Right lobe of liver (tissue), 6 donors: Measurements from ENCODE around the gene PTPRN2. TPM values are rescaled to one million over a fixed set of nuclear protein-coding genes. Genes with fewer than 3 reads are reported as not detected.
"Not testable (repeated sequence)": the region's sequence is repeated elsewhere in the genome, so short reads cannot be mapped to it uniquely, and the experiment has no call there.

ENCODE experiments used
- ATAC-seq, 4 donors: fragments of 200-7000 bp; cut with Tn5 transposase; one replicate each; pipeline ENCODE4 v1.9.1; 2020; ENCODE audit warnings: mild to moderate bottlenecking in 4 of 4, moderate library complexity in 4 of 4
- DNase-seq, 3 donors: peaks; one replicate each; pipeline ENCODE4 v3.0.0-alpha.2; 2020
- H3K27ac ChIP-seq, 3 donors: fragments of 200-600 bp; one replicate each; pipeline ENCODE4 v1.8.0; 2022
- H3K27me3 ChIP-seq, 2 donors: fragments of 200-600 bp; one replicate each; pipeline ENCODE4 v1.8.0; 2022
- H3K36me3 ChIP-seq, 4 donors: fragments of 200-600 bp; sonication (generic) in 1 of 4; one replicate each; pipeline versions ENCODE4 v1.5.1 to v1.8.0; 2017 to 2022; ENCODE audit warnings: control low read depth in 1 of 4
- H3K4me1 ChIP-seq, 4 donors: fragments of 200-600 bp; sonication (generic) in 1 of 4; one replicate each; pipeline versions ENCODE4 v1.5.1 to v1.8.0; 2017 to 2022; ENCODE audit warnings: control low read depth in 1 of 4
- H3K4me3 ChIP-seq, 3 donors: fragments of 200-600 bp; one replicate each; pipeline ENCODE4 v1.8.0; 2022
- H3K9me3 ChIP-seq, 4 donors: fragments of 200-600 bp; sonication (generic) in 1 of 4; one replicate each; pipeline versions ENCODE4 v1.5.1 to v1.8.0; 2017 to 2022; ENCODE audit warnings: control low read depth in 1 of 4
- POLR2A ChIP-seq: fragments of 450-650 bp; IDR thresholded peaks from one replicate; pipeline ENCODE4 v1.6.1; 2017; ENCODE audit warnings: antibody characterized with exemption, mild to moderate bottlenecking
- WGBS: methylation state at CpG from one replicate; pipeline ENCODE4 v1.1.6; 2018; ENCODE audit warnings: low coverage, low lambda C conversion rate; ENCODE audit not compliant: insufficient coverage; ENCODE audit errors: missing lambda C conversion rate; 5-methylcytosine and 5-hydroxymethylcytosine counted together
- intact Hi-C, 2 donors: fragments of 100-400 bp; cut with DNase I; formaldehyde crosslinking; loops; one replicate each; pipeline versions ENCODE4 v1.11.2 to v1.14.1; 2022
- total RNA-seq, 6 experiments: library from RNA; depleted of rRNA in 2 of 6; stranded (reverse); fragments of >200 nt in 2 of 6; fragmentation: NEBNext Ultra II Directional in 3 of 6; extraction: Animal tissue kit (Norgen Biotek cat#: 25700) in 3 of 6; gene quantifications; one replicate each; pipeline versions ENCODE4 v1.1.0 to v1.2.4, GENCODE V29; 2016 to 2023
- TF ChIP-seq, protein P1 (sequence below), 4 donors: fragments of 200-600 bp in 3 of 4; fragments of 450-650 bp in 1 of 4; IDR thresholded peaks; one replicate each; pipeline versions ENCODE4 v1.5.1 to v1.8.0; 2016 to 2022; ENCODE audit warnings: antibody characterized with exemption in 4 of 4, mild to moderate bottlenecking in 2 of 4
- donor health status: DM: no; HTN: yes; CAD: no.
- donor health status: DM: no; HTN: no; CAD: no.
- donor health status: DM: no; HTN: no; CAD: no.
- donor health status: DM: no; HTN: yes; CAD: no.
- donor health status: DM: no; HTN: yes; CAD: no.

PTPRN2 gene
- total RNA-seq, 6 experiments from 2014 or later = 0.15 to 0.87 (median 0.67) TPM

DNA sequence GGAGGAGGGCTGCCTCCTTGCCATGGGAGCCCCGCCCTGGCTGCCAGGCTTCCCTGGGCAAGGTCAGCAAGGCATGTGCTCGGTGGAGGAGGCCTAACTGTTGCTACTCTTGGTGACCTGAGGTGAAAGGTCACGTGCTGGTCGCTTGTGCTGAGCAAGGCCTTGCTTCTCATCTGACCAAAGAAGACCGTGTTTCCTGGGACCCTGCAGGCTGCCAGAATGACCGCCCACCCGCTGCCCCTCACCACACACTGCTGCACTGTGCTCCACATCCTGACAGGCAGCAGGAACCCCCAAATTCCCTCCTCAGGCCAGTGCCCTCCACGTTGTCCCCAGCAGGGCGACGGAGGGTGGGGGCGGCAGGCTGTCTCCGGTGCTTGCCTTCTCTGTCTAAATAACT, 808.4 kb downstream of the PTPRN2 start:
- Histone ChIP-seq H3K27me3 (no peaks in the 10 kb centered on the region), H3K36me3 (no peaks in the 10 kb centered on the region), H3K4me1 (no peaks in the 10 kb centered on the region), H3K9me3 (no peaks in the 10 kb centered on the region), H3K4me3 (no peak overlapping the region), H3K27ac (no peak overlapping the region)
- WGBS = 82% methylated on average over 6 of the region's 12 CpGs
- intact Hi-C loops = no loop called here
- no peak for TF ChIP-seq POLR2A
- TF ChIP-seq, protein P1, sequence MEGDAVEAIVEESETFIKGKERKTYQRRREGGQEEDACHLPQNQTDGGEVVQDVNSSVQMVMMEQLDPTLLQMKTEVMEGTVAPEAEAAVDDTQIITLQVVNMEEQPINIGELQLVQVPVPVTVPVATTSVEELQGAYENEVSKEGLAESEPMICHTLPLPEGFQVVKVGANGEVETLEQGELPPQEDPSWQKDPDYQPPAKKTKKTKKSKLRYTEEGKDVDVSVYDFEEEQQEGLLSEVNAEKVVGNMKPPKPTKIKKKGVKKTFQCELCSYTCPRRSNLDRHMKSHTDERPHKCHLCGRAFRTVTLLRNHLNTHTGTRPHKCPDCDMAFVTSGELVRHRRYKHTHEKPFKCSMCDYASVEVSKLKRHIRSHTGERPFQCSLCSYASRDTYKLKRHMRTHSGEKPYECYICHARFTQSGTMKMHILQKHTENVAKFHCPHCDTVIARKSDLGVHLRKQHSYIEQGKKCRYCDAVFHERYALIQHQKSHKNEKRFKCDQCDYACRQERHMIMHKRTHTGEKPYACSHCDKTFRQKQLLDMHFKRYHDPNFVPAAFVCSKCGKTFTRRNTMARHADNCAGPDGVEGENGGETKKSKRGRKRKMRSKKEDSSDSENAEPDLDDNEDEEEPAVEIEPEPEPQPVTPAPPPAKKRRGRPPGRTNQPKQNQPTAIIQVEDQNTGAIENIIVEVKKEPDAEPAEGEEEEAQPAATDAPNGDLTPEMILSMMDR (IDR thresholded peaks at IDR 0.05) = no peak
- DNase-seq (peak in 1 of 3 donors; percentile 24), ATAC-seq (no peak)

DNA sequence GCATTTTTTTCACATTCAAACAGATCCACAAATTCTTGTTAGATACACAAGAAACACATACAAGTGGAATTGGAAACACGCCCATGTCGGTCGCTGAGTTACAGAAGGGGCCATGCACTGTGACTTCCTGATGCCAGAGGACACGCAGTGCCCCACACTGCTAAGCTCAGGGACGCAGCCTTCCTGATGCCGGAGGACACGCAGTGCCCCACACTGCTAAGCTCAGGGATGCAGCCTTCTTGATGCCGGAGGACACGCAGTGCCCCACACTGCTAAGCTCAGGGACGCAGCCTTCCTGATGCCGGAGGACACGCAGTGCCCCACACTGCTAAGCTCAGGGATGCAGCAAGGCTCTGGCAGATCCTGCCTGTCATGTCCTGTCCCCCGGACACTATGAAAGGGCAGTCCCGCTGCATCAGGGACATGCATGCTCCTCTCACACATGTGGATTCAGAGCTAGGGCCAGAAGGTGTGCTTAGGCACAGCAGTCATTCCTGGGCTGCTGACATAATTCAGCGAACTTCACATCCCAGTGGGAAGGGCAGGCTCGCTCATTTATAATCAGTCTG, 810.3 kb downstream of the PTPRN2 start:
- peak in 1 of 3 donors; percentile 12 for DNase-seq
- H3K27me3 ChIP-seq, H3K36me3 ChIP-seq, H3K4me1 ChIP-seq, H3K4me3 ChIP-seq, H3K9me3 ChIP-seq, ATAC-seq, intact Hi-C loops, H3K27ac ChIP-seq: not testable (repeated sequence)
- WGBS = 56% methylated on average over 6 of the region's 16 CpGs

DNA sequence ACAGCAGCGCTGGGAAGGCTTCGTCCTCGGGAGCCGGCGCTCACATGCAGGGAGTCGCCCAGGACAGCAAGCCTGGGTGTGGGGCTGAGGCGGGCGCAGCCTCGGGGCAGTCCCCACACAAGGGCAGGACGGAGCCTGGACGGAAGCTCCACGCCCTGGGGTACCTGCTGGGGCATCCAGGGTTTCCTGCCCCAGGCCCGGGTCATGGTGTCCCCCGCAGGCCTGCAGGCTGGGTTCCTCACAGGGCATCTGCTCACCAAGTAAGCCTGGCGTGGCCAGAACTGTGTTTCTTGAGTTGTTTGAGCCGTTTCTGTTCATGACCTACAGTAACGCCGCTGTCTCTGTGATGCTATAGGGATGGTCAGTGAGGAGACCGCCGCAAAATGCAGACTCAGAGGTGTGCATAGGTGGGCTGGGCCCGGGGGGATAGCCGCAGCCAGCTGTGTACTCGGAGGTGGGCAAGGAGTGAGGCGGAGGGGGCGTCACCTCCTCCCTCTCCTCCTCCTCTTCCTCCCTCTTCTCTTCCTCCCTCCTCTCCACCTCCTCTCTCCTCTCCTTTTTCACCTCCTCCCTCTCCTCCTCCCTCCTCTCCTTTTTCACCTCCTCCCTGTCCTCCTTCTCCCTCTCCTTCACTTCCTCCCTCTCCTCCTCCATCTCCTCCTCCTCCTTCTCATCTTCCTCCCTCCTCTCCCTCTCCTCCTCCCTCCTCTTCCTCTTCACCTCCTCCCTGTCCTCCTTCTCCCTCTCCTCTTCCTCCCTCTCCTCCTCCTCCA, 811.9 kb downstream of the PTPRN2 start:
- WGBS = 53% methylated on average over 2 of the region's 25 CpGs
- intact Hi-C loops = no loop called here
- no peak for TF ChIP-seq POLR2A
- TF ChIP-seq, protein P1 (IDR thresholded peaks at IDR 0.05) = no peak

DNA sequence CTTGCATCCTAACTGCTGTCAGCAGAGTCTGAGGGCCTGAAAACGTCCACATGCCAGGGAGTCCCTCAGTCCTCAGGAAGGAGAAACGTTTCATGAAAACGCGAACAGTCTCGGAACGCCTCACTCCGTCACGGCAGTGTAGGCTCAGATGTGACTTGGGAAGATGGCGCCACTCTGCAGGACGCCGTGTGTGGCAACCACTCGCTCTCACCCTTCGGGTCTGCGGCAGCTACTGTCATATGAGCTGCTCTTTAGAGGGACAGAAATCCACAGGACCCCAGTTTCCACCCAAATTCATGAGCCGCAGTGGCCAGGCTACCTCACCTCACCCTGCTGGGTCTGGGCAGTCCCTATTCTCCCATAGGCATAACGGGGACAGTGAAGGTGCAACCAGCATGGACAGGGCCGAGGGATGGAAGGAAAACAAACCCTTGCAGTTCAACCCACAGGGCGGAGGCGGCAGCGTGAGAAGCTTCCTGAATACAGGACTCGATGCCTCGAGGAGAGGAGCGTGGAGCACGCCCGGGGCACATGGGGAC, 812.5 kb downstream of the PTPRN2 start:
- no peaks in the 10 kb centered on the region for H3K36me3 ChIP-seq
- no peaks in the 10 kb centered on the region for H3K4me1 ChIP-seq
- DNase-seq = peak in 2 of 3 donors; percentile 15 to 49
- 79% methylated on average over 10 of the region's 25 CpGs for WGBS
- TF ChIP-seq, protein P1 (IDR thresholded peaks at IDR 0.05) = no peak
- no peak for TF ChIP-seq POLR2A
- H3K27ac ChIP-seq = no peak overlapping the region
- no peaks in the 10 kb centered on the region for H3K27me3 ChIP-seq
- intact Hi-C loops = no loop called here
- H3K4me3 ChIP-seq = no peak overlapping the region
- no peaks in the 10 kb centered on the region for H3K9me3 ChIP-seq
- no peak for ATAC-seq

More for the DNA sequence above, 811.9 kb downstream of the PTPRN2 start:
- H3K4me3 ChIP-seq = no peak overlapping the region
- no peak overlapping the region for H3K27ac ChIP-seq
- no peaks in the 10 kb centered on the region for H3K36me3 ChIP-seq
- H3K4me1 ChIP-seq = no peaks in the 10 kb centered on the region
- DNase-seq (no peak), ATAC-seq (no peak)
- H3K27me3 ChIP-seq = no peaks in the 10 kb centered on the region
- no peaks in the 10 kb centered on the region for H3K9me3 ChIP-seq

DNA sequence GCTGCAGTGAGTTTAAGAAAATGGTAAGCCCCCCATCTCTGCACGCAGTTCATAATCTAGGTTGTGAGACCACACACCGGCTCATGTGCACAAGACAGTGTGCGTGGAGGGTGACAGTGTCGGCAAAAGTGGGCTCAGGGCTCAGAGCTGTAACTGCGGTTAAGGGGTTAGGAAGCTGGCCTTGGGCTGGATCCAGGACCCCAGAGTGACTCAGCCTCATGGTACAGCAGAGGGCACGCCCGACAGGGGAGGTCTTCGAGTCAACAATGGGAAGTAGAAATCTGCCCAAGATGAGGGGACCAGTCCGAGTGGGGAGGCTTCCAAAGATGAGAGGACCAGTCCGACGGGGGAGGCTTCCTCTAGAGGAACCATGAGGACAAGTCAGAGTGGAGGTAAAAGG, 813.1 kb downstream of the PTPRN2 start:
- Histone ChIP-seq H3K4me3 (no peak overlapping the region), H3K4me1 (no peaks in the 10 kb centered on the region), H3K27ac (no peak overlapping the region), H3K36me3 (no peaks in the 10 kb centered on the region), H3K27me3 (no peaks in the 10 kb centered on the region), H3K9me3 (no peaks in the 10 kb centered on the region)
- intact Hi-C loops = no loop called here
- no peak for ATAC-seq
- no peak for TF ChIP-seq POLR2A
- TF ChIP-seq, protein P1 (IDR thresholded peaks at IDR 0.05) = no peak
- peak in 1 of 3 donors; percentile 25 for DNase-seq
- 72% methylated on average over 9 of the region's 11 CpGs for WGBS
